DOHH2 (cell line): ENCODE results near the gene GARIN1A.

ENCODE experiments used
- EZH2phosphoT487 ChIP-seq: fragments of 200-600 bp; sonication (generic); IDR thresholded peaks from 2 replicates; pipeline ENCODE4 v1.6.1; 2017; ENCODE audit warnings: borderline replicate concordance, mild to moderate bottlenecking, antibody characterized with exemption, low read length, moderate library complexity, mixed read lengths
- TF ChIP-seq, protein P1 (sequence below): fragments of 200-600 bp; sonication (generic); IDR thresholded peaks from one replicate; pipeline ENCODE4 v1.5.1; 2014; ENCODE audit warnings: antibody characterized with exemption, mild to moderate bottlenecking, low read depth, low read length; ENCODE audit not compliant: poor library complexity, severe bottlenecking

DNA sequence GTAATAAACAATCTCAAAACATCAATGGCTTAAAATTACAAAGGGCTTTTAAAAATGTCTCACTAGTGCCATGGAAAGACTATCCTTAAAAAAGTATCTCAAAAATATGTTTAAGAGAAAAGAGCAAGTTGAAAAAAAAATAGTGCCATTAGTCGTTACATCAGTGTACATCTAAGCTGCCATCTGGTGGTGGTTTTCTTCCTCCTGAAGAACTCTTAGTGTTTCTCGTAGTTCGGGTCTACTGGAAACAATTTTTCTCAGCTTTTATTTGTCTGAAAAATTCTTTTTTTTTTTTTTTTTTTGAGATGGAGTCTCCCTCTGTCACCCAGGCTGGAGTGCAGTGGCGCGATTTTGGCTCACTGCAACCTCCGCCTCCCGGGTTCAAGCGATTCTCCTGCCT, 5.9 kb upstream of the GARIN1A start:
- TF ChIP-seq, protein P1, sequence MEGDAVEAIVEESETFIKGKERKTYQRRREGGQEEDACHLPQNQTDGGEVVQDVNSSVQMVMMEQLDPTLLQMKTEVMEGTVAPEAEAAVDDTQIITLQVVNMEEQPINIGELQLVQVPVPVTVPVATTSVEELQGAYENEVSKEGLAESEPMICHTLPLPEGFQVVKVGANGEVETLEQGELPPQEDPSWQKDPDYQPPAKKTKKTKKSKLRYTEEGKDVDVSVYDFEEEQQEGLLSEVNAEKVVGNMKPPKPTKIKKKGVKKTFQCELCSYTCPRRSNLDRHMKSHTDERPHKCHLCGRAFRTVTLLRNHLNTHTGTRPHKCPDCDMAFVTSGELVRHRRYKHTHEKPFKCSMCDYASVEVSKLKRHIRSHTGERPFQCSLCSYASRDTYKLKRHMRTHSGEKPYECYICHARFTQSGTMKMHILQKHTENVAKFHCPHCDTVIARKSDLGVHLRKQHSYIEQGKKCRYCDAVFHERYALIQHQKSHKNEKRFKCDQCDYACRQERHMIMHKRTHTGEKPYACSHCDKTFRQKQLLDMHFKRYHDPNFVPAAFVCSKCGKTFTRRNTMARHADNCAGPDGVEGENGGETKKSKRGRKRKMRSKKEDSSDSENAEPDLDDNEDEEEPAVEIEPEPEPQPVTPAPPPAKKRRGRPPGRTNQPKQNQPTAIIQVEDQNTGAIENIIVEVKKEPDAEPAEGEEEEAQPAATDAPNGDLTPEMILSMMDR = peak; percentile 56
- TF ChIP-seq EZH2phosphoT487 = no peak
